Fibroblast of skin of left quadriceps (primary cell): ENCODE data around the gene ARL6IP1.

Experiments used
- DNase-seq, 2 experiments: peaks; one replicate each; pipeline ENCODE4 v3.0.0-alpha.2; 2013; ENCODE audit warnings: low read depth in 2 of 2

The ARL6IP1 gene

DNA sequence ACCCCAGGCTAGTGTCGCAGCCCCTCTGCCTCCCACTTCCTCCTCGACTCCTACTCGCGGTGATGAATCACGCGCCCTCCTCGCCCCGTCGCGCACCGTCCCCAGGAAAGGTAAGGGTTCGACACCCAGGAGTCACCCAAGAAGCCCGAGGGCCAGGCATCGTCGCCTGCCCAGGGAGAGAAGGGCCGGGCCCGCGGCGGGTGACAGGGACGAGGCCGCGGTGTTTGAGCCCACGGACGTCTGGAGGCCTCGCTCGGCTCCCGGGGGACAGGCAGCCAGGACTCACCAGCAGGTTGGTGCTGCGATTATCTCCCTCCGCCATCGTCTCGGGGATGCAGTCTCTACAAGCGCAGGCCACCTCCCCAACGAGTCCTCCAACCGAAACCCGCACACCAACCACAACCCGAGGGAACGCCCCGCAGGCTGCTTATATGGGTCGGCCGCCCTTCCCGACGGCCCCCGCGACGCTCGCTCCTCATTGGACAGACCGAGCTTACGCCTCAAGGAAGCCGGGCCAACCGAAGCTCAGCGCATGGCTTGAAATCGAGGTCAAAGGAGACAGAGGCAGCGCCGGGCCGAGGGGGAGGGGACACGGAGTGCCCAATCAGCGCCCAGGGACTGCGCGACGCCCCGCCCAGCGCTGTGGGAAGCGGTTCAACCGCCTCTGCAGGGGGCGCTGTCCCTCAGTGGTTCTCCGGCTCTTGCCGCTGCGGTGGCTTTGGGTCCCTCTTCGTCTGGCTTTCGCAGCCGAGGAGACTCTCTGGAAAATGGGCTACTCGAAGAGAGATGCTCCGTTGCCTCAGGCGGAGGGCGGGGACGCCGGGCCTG, at the start of gene ARL6IP1:
TSS of gene ARL6IP1 (minus strand) at position 405 of the 828 bp plus-strand sequence. CDS start at position 322, 83 bp downstream.
- DNase-seq: peak; percentile 99

DNA sequence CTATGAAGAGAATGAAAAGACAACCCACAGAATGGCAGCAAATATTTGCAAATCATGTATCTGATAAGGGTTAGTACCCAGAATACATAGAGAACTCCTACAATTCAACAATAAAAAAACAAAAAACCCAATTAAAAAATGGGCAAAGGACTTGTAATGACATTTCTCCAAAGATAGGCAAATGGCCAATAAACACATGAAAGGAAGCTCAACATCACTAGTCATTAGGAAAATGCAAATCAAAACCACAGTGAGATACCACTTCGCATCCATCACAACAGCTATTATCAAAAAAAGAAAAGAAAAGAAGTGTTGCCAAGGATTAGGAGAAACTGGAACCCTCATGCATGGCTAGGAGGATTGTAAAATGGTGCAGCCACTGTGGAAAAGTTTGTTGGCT, 45.1 kb upstream of the ARL6IP1 start:
- no peak for DNase-seq

DNA sequence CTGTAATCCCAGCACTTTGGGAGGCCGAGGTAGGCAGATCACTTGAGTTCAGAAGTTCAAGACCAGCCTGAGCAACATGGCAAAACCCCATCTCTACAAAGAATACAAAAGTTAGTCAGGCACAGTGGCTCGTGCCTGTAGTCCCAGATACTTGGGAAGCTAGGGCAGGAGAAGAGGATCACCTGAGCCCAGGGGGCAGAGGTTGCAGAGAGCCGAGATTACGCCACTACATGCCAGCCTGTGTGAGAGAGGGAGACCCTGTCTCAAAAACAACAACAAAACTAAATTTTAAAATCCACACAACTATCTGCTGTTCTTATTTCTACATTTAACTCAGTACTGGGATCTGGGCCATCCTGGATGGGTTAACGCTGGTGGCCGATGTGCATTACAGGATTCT, 41.2 kb upstream of the ARL6IP1 start:
- no peak for DNase-seq

DNA sequence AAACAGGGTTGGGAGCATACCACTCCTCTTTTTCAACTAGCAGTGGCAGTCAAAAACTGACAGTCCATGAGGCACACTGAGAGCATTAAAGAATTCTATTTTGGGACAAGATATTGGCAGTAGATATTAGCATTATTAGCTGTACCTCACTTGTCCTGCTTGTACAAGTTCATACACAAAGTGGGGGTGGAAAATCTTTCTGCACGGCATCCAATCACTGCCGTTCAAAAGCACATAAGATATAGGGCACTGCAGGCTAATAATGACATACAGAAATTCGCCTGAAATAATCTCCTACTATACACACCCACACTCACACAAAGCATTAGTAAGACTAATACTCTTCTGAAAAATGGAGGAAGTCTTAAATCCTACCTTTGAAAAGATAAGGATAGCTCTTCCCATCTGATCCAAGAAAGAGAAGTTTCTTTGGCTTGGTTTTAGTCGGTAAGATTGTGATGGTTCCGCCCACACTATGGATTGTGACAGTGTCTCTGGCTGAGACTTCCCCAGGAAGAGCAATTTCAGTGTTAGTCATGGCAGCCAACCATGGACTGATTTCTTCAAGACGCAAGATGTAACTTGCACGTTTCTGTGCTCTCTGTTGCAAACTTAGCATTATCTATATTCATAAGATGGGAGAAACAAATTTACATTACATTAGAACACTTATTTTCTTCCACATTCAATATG, 40.6 kb upstream of the ARL6IP1 start:
- DNase-seq: no peak

DNA sequence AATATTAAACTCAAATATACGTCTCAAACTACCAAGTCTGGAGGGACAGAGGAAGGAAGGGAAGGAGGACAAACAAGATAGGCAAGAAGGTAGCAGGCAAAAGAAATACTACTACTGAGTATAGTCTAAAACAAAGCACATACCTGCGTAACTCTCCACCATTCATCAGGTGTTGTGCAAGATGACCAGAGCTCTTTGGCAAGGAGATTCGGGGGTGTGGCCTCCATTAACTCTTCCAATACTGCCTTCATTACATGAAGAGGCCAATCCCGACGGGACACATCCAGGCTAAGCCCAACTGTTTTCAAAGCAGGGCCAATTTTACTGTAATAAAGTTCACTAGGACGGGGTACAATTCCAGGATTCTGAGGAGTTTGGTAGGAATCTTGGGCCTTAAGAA, 38.2 kb upstream of the ARL6IP1 start:
- no peak for DNase-seq

DNA sequence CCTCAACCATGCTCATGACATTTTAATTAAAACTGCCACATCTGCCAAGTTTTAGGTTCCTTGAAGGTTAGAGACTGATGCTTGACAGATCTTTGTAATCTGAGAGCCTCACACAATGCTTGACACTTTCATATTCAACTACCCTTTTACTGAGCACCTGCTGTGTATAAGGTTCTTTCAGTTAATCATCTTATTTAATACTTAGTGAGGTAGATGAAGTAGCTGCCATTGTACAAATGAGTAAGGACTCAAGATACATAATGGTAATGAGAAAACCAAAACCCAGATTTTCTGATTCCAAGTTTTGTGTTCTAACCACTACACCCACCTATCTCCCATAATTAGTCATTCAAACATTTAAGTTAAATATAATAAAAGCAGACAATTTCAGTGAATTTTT, 35.4 kb upstream of the ARL6IP1 start:
- DNase-seq: no peak

DNA sequence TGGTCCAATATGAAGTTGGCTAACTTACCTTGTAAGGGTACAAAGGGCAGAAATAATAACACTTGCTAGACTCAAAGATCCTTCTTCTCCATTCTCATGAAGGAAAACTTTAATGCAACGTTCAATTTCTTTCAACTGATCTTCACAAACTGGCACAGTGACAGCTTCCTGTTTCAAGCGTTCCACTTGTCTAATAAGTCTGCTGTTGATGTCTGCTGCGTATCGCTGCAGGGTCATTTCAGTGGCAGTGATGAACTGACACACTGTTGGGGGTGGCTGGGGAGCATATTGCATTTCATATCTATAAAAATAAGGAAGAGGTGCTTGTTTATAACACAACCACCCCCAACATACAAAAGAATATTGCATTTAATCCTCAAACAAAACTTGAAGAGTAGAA, 33.5 kb upstream of the ARL6IP1 start:
- DNase-seq: no peak

DNA sequence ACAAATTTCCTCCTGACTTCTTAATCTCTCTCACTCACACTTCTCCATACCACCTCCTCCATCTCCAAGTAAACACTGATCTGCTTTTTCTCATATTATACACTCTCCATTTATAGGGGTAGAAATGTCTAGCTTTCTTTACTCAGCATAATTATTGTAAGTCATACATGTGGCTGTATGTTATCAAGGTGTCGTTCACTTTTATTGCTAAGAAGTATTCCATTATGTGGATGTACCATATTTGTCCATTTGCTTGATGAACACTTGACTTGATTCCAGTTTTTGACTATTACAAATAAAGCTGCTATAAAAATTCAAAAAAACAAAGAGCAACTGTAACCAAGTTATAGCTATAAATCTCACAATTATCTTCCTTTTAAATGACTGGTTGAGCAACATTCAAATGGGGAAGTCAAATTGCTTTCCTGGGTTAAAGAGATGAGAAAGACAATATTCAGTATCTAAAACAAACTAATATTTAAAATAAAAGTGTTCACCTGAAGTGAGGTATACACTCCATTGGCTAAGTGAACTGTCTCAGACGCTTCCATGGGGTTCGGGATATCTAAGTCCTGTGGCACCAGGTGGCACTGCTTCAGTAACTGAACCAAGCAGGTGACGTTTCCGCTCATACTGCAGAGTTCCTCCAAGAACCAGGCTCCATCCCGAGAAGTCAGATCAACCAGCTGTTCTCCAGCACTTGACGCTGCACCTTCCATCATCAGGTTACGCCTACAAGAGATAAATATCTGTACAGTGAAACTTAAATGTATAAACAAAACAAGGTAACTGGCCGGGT, 32.6 kb upstream of the ARL6IP1 start:
- no peak for DNase-seq

DNA sequence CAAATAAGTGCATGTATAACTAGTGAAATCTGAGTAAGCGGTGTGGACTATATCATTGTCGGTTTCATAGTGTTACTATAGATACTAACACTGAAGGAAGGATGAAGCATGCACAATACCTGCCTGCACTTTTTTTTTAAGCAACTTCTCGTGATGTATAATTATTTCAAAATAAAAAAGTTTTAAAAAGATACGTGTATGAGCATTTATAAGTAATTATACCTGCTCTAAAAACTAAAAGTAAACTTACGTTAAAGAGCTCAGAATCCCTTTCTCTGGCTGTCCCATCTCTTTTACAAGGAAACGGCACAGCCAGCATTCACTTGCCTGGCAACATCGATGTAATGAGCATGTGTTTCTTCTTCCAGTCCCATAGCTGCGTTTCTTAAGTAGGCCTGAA, 31.3 kb upstream of the ARL6IP1 start:
- DNase-seq: no peak

DNA sequence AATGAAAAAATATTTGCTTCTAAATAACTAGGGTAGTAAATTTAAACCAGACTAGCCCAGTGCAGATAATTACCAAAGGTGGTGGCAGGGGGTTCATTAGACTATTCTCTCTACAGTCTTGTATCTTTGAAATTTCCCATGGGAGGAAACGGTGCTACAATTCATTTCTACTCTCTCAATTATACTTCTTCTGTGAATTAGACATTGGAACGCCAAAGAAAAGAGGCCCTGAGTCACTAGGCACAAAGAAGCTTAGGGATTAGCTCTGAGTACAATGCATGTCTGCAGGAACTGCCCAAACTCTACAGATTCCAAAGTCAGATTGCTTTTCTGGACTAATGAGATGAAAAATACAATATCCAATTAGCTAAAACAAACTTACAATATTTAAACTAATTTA, 30.7 kb upstream of the ARL6IP1 start:
- no peak for DNase-seq

DNA sequence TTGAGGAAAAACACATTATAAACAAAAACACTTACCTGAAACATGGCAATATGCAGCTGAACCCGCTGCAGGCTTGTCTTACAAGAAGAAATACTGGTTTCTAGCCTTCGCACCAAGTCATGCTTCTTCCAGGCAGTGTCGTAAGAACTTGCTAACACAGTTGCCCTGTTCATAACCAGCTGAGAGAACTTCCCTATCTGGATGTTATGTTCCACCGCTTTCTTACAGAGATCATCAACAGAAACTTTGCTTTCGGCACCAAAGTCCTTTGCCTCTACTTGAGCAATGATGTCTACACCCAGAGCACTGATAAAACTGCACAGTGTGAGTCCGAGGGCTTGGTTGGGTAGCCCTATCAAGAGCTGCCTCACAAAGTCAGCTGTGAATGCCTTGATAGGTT, 27.9 kb upstream of the ARL6IP1 start:
- DNase-seq: no peak

DNA sequence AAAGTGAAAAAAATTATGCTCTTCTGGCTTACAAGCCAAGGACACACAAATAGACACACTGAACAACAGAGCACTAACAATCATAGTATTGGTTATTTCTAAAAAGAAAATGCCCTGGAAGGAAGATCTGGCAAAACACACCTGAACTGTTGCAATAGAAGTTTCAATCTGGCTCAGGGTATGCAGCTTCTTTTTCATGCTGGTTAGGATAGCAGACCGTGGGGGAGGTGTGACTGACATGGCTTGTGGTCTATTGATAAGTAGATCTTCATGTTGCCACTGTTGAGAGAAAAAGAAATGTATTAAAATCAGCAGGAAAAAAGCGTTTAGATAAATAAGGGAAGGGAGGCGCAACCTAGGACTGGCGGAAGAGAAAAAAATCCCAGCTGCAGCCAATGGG, 26.5 kb upstream of the ARL6IP1 start:
- DNase-seq: no peak

DNA sequence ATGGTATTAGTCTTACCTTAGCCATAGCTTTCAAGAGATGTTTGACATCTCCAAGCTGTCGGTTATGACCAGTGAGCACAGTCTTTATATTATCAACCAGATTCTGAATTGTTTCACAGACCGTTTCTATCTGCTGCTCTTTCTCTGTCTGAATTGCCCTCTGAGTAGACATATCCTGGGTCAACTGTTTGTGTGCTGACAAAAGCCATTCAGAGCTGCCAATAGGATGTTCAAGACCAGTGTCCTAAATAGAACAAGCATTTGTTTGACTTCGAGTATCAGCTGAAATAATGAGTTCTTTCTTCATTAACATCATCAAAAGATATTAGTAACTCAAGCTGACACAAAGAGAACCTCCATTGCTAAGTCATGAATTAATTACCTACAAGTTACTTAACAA, 14.9 kb upstream of the ARL6IP1 start:
- DNase-seq: no peak

DNA sequence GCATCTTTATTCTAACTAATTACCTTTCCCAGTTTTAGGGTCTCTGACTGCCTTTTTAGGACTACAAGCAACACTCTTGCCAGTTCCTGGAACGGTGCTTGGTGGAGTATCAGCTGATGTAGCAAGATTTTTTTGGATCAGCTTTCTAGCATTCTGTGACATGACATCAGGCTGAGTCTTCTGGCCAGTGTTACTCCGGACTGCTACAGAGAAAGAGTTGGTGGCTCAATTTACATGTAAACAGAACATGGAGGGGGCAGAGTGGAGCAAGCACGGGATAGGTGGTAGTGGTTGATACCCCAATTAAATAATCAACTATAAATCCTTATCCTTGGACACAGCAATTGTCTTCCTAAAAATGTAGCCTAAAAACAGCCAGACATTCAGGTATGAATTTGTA, 10.6 kb upstream of the ARL6IP1 start:
- no peak for DNase-seq

DNA sequence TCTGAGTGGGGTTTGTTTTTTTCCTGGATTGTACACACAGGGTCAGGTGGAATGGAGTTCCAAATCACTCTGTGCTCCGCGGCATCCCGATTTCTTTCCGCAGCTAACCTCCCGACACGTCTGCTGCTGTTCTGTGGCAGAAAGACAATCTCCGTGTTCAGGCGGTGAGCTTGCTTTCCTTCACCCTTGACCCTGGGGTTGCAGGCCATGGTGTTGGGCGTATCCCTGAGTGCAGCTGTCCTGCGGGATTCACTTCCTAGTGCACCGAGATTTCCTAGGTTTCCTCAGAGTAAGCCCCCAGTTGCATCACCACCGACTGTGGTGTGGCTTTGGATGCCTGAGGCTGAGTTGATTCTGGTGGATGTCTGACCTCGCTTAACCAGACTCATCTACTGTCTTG, 7.8 kb upstream of the ARL6IP1 start:
- no peak for DNase-seq

DNA sequence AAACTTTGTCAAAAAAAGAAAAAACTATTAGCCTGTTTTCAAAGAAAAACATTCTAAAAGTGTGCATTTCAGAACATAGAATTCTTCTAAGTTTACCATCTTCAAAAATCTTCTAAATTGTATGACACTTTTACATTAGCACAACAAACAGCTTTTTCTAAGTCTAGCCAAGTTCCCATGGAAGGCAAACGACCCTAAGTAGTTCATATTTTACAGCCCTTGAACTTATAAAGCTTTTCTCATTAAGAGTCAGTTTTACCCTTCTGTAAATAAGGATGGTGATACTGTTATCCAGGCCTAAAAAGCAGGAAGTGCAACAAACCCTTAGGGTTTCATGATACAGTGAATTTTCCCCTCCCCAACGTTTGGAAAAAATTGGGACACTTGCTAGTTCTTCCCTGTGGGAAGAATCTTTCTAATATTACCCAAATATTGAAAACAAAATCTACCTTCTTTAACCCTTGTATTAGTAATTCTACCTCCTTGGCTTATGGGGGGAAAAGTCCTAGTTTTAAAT, 4.0 kb upstream of the ARL6IP1 start:
- no peak for DNase-seq

DNA sequence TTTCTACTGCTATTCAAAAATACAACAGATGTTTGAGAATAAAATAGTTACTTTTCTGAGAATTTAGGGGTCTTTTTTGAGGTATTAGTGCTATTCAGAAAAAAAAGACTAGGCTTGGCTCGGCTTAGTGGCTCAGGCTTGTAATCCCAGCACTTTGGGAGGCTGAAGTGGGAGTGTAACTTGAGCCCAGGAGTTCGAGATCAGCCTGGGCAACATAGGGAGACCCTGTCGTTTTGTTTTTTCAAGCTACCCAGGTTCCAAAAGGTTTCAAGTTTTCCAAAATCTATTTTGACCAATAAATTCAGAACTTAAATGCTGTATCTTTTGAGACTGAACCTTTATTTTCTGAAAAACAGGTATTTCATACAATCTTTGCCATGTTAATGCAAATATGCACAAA, 3.2 kb upstream of the ARL6IP1 start:
- DNase-seq: no peak

DNA sequence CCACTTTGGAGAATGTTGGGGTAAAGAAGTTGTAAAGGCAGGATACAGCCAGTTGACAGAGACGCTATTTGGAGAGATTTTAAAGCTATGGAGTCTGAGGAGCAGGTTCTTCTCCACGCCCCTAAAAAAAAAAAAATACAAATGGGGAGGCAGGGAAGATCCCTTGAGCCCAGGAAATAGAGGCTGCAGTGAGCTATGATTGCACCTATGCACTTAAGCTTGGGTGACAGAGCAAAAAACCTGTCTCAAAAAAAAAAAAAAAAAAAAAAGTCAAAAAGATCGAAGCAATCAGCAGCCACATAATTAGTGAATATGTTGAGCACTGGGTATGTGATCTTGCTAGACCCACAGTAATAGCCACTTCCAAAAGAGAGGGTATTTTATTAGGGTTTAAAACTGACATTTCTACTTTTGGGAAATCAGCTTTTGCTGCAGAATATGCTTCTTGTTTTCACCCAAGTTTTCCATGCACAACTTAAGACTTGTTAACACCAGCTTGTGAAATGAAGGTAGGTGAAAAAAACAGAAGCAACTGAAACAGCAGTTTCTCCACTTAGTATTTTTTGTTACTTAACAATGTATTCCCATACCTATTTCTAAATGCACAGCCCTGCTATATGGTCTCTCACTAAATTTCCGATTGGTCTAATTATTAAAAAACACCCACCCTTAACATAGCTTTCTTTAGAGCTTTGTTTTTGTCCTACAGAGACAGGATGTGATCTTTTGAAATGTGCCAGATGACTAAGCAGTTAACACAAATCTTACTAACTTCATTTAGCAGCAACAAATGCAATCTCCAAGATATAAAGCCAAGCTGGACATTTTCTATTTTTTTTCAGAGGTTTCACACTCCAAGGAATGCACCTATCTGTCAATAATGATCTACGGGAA, 2.5 kb upstream of the ARL6IP1 start:
- DNase-seq: peak in 1 of 2 experiments; percentile 3

DNA sequence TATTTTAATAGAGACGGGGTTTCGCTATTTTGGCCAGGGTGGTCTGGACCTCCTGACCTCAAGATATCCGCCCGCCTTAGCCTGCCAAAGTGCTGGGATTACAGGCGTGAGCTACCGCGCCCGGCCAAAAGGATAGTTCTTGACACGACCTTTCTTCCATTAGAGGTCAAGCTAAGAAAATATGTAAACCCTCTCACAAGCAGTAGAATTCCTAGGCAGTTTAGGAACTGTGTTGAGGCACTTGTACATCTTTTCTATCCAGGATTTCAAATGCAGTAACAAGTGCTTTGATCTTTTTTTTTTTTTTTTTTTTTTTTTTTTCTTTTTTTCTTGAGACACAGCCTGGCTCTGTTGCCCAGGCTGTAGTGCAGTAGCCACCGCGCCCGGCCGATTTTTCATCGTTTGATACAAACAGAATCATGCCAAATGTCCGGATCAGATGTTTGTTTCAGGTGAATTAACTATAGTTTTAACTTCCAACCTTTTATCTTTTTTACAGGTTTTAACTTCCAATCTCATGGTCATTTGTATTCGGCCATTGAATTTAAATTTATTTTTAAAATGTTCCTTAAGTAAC, 1.5 kb upstream of the ARL6IP1 start:
- DNase-seq: no peak

DNA sequence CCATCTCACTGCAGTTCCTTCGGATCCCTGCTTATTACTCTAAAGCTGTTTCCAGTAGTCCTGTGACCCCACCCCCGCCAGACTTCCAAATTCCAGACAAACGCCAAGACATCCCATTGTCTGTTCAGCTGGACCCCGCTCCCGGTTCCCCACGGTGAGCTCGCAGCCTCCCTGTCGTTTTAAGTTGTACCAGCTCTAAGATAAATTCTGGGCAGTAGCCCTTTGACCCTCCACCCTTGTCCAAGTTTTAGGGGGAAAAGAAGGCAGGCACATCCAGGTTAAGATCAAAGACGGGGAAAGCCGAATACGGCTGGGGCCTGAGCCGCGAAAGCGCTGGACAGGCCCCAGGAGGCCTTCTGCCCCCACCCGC, 589 bp downstream of the ARL6IP1 start:
- no peak for DNase-seq

DNA sequence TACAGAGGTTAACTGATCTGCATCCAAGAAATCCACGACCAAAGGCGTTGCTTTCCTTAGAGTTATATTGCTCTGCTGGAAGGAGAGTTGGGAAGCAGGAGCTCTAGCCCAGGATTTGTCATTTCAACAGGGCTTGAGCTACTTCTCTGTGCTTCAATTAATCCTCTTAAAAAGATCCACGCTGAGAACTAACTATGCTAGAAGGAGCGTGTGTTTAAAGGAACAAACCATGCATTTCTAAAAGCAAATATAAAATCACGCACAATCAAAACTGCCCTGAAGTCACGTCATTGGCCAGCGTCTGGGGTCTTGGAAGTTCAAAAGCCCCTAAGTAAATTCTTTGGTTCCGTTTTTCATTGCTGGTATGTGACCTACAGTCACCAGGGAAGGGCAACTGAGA, 1.1 kb downstream of the ARL6IP1 start:
- no peak for DNase-seq
